Type B pancreatic cell (in vitro differentiated cells): ENCODE data around the gene PNMA6F. TPM values are rescaled to one million over a fixed set of nuclear protein-coding genes. Genes with fewer than 3 reads are reported as not detected.
A peak's percentile ranks its signal among the peaks of the same experiment; 100 is the strongest.
"Not testable (repeated sequence)": the region's sequence is repeated elsewhere in the genome, so short reads cannot be mapped to it uniquely, and the experiment has no call there.

Experiments used
- DNase-seq: peaks from one replicate; pipeline ENCODE4 v3.0.0; 2021; ENCODE audit warnings: mixed read lengths; ENCODE audit not compliant: unreplicated experiment; ENCODE audit errors: extremely low spot score
- H3K27ac Mint-ChIP-seq: 2 replicates; pipeline ENCODE4 v1.8.0; 2021; ENCODE audit warnings: mild to moderate bottlenecking, mixed read lengths
- H3K27me3 Mint-ChIP-seq: 2 replicates; pipeline ENCODE4 v1.8.0; 2021; ENCODE audit warnings: mixed read lengths
- H3K36me3 Mint-ChIP-seq: 2 replicates; pipeline ENCODE4 v1.8.0; 2021; ENCODE audit warnings: mixed read lengths
- H3K4me1 Mint-ChIP-seq: one replicate; pipeline ENCODE4 v1.8.0; 2021; ENCODE audit warnings: mixed read lengths; ENCODE audit not compliant: unreplicated experiment
- H3K4me3 Mint-ChIP-seq: 2 replicates; pipeline ENCODE4 v1.8.0; 2021; ENCODE audit warnings: mild to moderate bottlenecking, mixed read lengths
- H3K9me3 Mint-ChIP-seq: 2 replicates; pipeline ENCODE4 v1.8.0; 2021; ENCODE audit warnings: mixed read lengths
- CTCF ChIP-seq: fragments of 200-600 bp; sonication (generic); conservative IDR thresholded peaks from 2 replicates; pipeline ENCODE4 v1.5.0; 2021; ENCODE audit warnings: antibody characterized with exemption, mild to moderate bottlenecking
- total RNA-seq: library from RNA; stranded (reverse); gene quantifications from 2 replicates; pipeline ENCODE4 v1.2.1, GENCODE V29; 2021; ENCODE audit warnings: low replicate concordance

The PNMA6F gene
- total RNA-seq, 1 donor from 2014 or later = not detected

- Mint-ChIP-seq H3K36me3 (peaks cover 9% of the 10 kb centered on the region), H3K27me3 (no peaks in the 10 kb centered on the region), H3K9me3 (no peaks in the 10 kb centered on the region), H3K4me1 (peaks cover 4% of the 10 kb centered on the region), H3K27ac (peak overlapping the region; percentile 41), H3K4me3 (peak overlapping the region; percentile 88)
- TF ChIP-seq CTCF = no peak
- no peak for DNase-seq
These were observed 13.2 kb upstream of the PNMA6F start for GRCh38 chrX:153334654-153335295.

GRCh38 chrX:153333821-153334653 is 12.5 kb upstream of the PNMA6F start, which contains the start of gene ZNF275:
TSS of gene ZNF275 (plus strand) at chrX:153334153. CDS start at chrX:153336680, 2,527 bp downstream.
- peaks cover 4% of the 10 kb centered on the region for H3K4me1 Mint-ChIP-seq
- H3K36me3 Mint-ChIP-seq = peaks cover 7% of the 10 kb centered on the region
- peak within 1 kb of the TSS; percentile 57 for H3K27ac Mint-ChIP-seq
- no peak for TF ChIP-seq CTCF
- H3K4me3 Mint-ChIP-seq = peak within 1 kb of the TSS; percentile 92
- DNase-seq = peak; percentile 86
- H3K9me3 Mint-ChIP-seq = no peaks in the 10 kb centered on the region
- H3K27me3 Mint-ChIP-seq = peaks cover under 1% of the 10 kb centered on the region

- TF ChIP-seq CTCF = no peak
These were observed 11.7 kb upstream of the PNMA6F start for GRCh38 chrX:153333266-153333665.

GRCh38 chrX:153327561-153327960 is 6.0 kb upstream of the PNMA6F start:
- Mint-ChIP-seq H3K4me3 (no peak overlapping the region), H3K27me3 (peaks cover 29% of the 10 kb centered on the region), H3K9me3 (peaks cover 4% of the 10 kb centered on the region), H3K4me1 (no peaks in the 10 kb centered on the region), H3K36me3 (no peaks in the 10 kb centered on the region), H3K27ac (no peak overlapping the region)
- no peak for TF ChIP-seq CTCF
- no peak for DNase-seq

More at GRCh38 chrX:153333266-153333665, 11.7 kb upstream of the PNMA6F start:
- Mint-ChIP-seq H3K4me1 (peaks cover 4% of the 10 kb centered on the region), H3K27ac (no peak overlapping the region), H3K27me3 (peaks cover 5% of the 10 kb centered on the region), H3K9me3 (peaks cover 2% of the 10 kb centered on the region), H3K4me3 (peak overlapping the region; percentile 92), H3K36me3 (peaks cover 3% of the 10 kb centered on the region)
- DNase-seq = no peak

- no peaks in the 10 kb centered on the region for H3K4me1 Mint-ChIP-seq
- no peak overlapping the region for H3K27ac Mint-ChIP-seq
- H3K36me3 Mint-ChIP-seq = no peaks in the 10 kb centered on the region
- H3K9me3 Mint-ChIP-seq = no peaks in the 10 kb centered on the region
- H3K27me3 Mint-ChIP-seq = peaks cover 23% of the 10 kb centered on the region
- no peak for TF ChIP-seq CTCF
- DNase-seq = no peak
- no peak overlapping the region for H3K4me3 Mint-ChIP-seq
These were observed 897 bp downstream of the PNMA6F start for GRCh38 chrX:153320555-153321184.

GRCh38 chrX:153320047-153320443 is 1.5 kb downstream of the PNMA6F start:
- not testable (repeated sequence) for H3K4me1 Mint-ChIP-seq, DNase-seq, H3K4me3 Mint-ChIP-seq, H3K9me3 Mint-ChIP-seq, H3K36me3 Mint-ChIP-seq, H3K27ac Mint-ChIP-seq
- peaks cover 20% of the 10 kb centered on the region for H3K27me3 Mint-ChIP-seq
